Choroid plexus epithelial cell (primary cell): ENCODE results near the gene MGAT2.

Source experiments
- DNase-seq: peaks from one replicate; pipeline ENCODE4 v3.0.0-alpha.2; 2010; ENCODE audit warnings: low read depth
- H3K4me3 ChIP-seq: 2 replicates; pipeline ENCODE4 v1.5.1; 2011; ENCODE audit warnings: low read depth, mild to moderate bottlenecking, control low read depth, low read length, moderate library complexity
- CTCF ChIP-seq: conservative IDR thresholded peaks from 2 replicates; pipeline ENCODE4 v1.5.1; 2011; ENCODE audit warnings: low read depth, mild to moderate bottlenecking, control low read depth, inconsistent platforms, low read length, moderate library complexity

MGAT2 gene

GRCh38 chr14:49623387-49623786, 2.8 kb downstream of the MGAT2 start:
- no peak for TF ChIP-seq CTCF
- peak overlapping the region; percentile 94 for H3K4me3 ChIP-seq
- DNase-seq, result no peak

GRCh38 chr14:49623941-49624839, 3.6 kb downstream of the MGAT2 start:
- TF ChIP-seq CTCF, result no peak
- DNase-seq, result no peak
- H3K4me3 ChIP-seq, result no peak overlapping the region

GRCh38 chr14:49633640-49634546, 13.3 kb downstream of the MGAT2 start:
- TF ChIP-seq CTCF, result peak; percentile 66
- H3K4me3 ChIP-seq, result peak overlapping the region; percentile 96
- DNase-seq, result peak; percentile 98

- peak within 1 kb of the TSS; percentile 96 for H3K4me3 ChIP-seq
- TF ChIP-seq CTCF, result no peak
- peak; percentile 80 for DNase-seq
Observed at GRCh38 chr14:49634547-49635334, 14.1 kb downstream of the MGAT2 start, which contains the start of gene DNAAF2. Gene DNAAF2, minus strand, starts transcription at chr14:49635244. Its CDS starts 95 bp downstream, at chr14:49635149.

- no peak overlapping the region for H3K4me3 ChIP-seq
- no peak for DNase-seq
- no peak for TF ChIP-seq CTCF
Observed at GRCh38 chr14:49636866-49637265, 16.3 kb downstream of the MGAT2 start.

GRCh38 chr14:49637534-49638078, 17.0 kb downstream of the MGAT2 start:
- H3K4me3 ChIP-seq, result no peak overlapping the region
- DNase-seq, result no peak
- no peak for TF ChIP-seq CTCF
